ENCODE measurements around the gene STAB2. TPM values are rescaled to one million over a fixed set of nuclear protein-coding genes. Genes with fewer than 3 reads are reported as not detected.

STAB2 gene
- polyA plus RNA-seq, 1 of the 3 experiments (the other 2 are of a cell fraction), result not detected

DNA sequence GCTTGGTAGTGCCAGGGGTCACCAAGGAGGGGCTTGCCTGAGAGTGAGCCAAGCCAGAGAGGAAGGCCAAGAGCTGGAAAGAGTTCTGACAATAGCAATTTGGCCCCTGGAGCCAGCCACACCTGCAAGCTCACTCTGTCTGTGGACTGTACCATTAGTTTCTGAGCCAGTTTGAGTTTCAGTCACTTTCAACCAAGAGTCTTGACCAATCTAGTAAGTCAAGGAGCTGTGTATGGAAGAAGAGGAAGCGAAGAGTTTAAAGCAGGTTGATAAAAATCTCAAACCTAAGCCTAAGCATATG, 215.5 kb downstream of the STAB2 start:
- Histone ChIP-seq H3K9me3 (no peaks in the 10 kb centered on the region), H3K79me2 (ENCODE audit: insufficient read depth) (peaks cover 8% of the 10 kb centered on the region; the same call in 1 of the 2 replicates), H3K9ac (no peak overlapping the region; the same call in 1 of the 2 replicates), H3K4me3 (ENCODE audit: low read depth in 2 of 2, low read length in 1 of 2) (no peak overlapping the region), H3K27me3 (ENCODE audit: insufficient read depth) (no peaks in the 10 kb centered on the region), H3K4me1 (ENCODE audit: control insufficient read depth in 1 of 2, insufficient read depth in 2 of 2, low read depth in 1 of 2, low read length in 1 of 2) (peaks cover 18 to 54% of the 10 kb centered on the region in 2 experiments), H4K20me1 (ENCODE audit: insufficient read depth) (no peaks in the 10 kb centered on the region), H3K9me2 (no peaks in the 10 kb centered on the region), H2AFZ (ENCODE audit: low read depth) (no peak overlapping the region), H3K36me3 (replicated peaks in 1 of 2; ENCODE audit: control insufficient read depth in 1 of 2, insufficient read depth in 2 of 2, low read length in 1 of 2) (peaks cover 9 to 13% of the 10 kb centered on the region in 2 experiments), H3K27ac (ENCODE audit: low read depth in 2 of 2, low read length in 1 of 2) (peak overlapping the region in 1 of 2 experiments; percentile 94; a peak in 3 of 4 replicates), H3K4me2 (peak overlapping the region; percentile 46; the same call in 1 of the 2 replicates), H3F3A (replicated peaks; ENCODE audit: insufficient read depth) (peaks cover 25% of the 10 kb centered on the region)
- WGBS (ENCODE audit: low lambda C conversion rate), result 93% methylated on average over 1 of the region's 1 CpG
- TF ChIP-seq, protein P1, sequence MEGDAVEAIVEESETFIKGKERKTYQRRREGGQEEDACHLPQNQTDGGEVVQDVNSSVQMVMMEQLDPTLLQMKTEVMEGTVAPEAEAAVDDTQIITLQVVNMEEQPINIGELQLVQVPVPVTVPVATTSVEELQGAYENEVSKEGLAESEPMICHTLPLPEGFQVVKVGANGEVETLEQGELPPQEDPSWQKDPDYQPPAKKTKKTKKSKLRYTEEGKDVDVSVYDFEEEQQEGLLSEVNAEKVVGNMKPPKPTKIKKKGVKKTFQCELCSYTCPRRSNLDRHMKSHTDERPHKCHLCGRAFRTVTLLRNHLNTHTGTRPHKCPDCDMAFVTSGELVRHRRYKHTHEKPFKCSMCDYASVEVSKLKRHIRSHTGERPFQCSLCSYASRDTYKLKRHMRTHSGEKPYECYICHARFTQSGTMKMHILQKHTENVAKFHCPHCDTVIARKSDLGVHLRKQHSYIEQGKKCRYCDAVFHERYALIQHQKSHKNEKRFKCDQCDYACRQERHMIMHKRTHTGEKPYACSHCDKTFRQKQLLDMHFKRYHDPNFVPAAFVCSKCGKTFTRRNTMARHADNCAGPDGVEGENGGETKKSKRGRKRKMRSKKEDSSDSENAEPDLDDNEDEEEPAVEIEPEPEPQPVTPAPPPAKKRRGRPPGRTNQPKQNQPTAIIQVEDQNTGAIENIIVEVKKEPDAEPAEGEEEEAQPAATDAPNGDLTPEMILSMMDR (IDR thresholded peaks at IDR 0.05), result no peak
- TF ChIP-seq GABPA (IDR thresholded peaks at IDR 0.05; ENCODE audit: low read depth) (peak; percentile 39; the same call in 1 of the 2 replicates), ELF1 (IDR thresholded peaks at IDR 0.05) (peak; percentile 37; the same call in 1 of the 2 replicates), FOXJ3 (CRISPR knock-in tag; IDR thresholded peaks at IDR 0.05) (no peak), FOXM1 (IDR thresholded peaks at IDR 0.05; ENCODE audit: low read depth) (no peak; the same call in 1 of the 2 replicates), NFIC (IDR thresholded peaks at IDR 0.05; ENCODE audit: borderline replicate concordance) (0 out of 2 replicates have a peak, but pooled peaks have one; percentile 4)
- CTCF ChIA-PET, result interaction anchor here (1.2 kb wide), 1 partner anchor 25 kb away, joined by 5 read pairs; no protein-coding TSS in a partner anchor
- POLR2A ChIA-PET, result no interaction called here
- no peak for DNase-seq

DNA sequence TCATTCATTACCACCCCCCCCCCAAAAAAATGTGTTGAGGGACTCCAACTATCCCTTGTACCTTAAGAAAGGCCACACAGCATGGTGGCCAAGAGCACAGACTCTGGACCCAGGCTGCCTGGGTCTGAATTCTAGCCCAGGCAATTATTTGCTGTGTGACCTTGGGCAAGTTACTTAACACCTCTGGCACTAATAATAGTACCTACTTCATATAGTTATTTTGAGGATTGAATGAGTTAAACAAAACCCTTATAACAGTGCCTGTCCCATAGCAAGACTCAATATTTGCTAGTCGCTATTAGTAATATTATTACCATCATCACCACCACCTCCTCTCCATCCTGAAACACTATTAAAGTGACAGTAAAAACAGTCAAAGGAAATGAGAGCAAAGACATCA, 216.8 kb downstream of the STAB2 start:
- TF ChIP-seq MXI1 (IDR thresholded peaks at IDR 0.05; ENCODE audit: low read depth, low read length), result no peak
- TF ChIP-seq, protein P1 (IDR thresholded peaks at IDR 0.05), result no peak
- no peak for TF ChIP-seq ELF1 (IDR thresholded peaks at IDR 0.05)
- TF ChIP-seq MEF2A (IDR thresholded peaks at IDR 0.05; ENCODE audit: borderline replicate concordance, low read depth), result no peak
- TF ChIP-seq RFX5 (IDR thresholded peaks at IDR 0.05; ENCODE audit: low read length), result no peak
- TF ChIP-seq SIN3A (IDR thresholded peaks at IDR 0.05; ENCODE audit: borderline replicate concordance, low read depth, low read length), result no peak
- no peak for TF ChIP-seq EP300 (IDR thresholded peaks at IDR 0.05; ENCODE audit: borderline replicate concordance in 1 of 2, low read depth in 1 of 2, low read length in 1 of 2)
- TF ChIP-seq, protein P2, sequence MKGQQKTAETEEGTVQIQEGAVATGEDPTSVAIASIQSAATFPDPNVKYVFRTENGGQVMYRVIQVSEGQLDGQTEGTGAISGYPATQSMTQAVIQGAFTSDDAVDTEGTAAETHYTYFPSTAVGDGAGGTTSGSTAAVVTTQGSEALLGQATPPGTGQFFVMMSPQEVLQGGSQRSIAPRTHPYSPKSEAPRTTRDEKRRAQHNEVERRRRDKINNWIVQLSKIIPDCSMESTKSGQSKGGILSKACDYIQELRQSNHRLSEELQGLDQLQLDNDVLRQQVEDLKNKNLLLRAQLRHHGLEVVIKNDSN (IDR thresholded peaks at IDR 0.05; ENCODE audit: borderline replicate concordance, low read depth), result no peak
- TF ChIP-seq NRF1 (IDR thresholded peaks at IDR 0.05; ENCODE audit: low read depth, low read length), result no peak
- no peak for TF ChIP-seq GABPA (IDR thresholded peaks at IDR 0.05; ENCODE audit: low read depth)
- no peak for TF ChIP-seq RAD21 (IDR thresholded peaks at IDR 0.05; ENCODE audit: low read length)
- ChIA-PET POLR2A (no interaction called here), CTCF (no interaction called here)
- Histone ChIP-seq H3K27me3 (ENCODE audit: insufficient read depth) (no peaks in the 10 kb centered on the region), H3K4me3 (ENCODE audit: low read depth in 2 of 2, low read length in 1 of 2) (no peak overlapping the region), H3K4me2 (no peak overlapping the region), H3K79me2 (ENCODE audit: insufficient read depth) (peaks cover 17% of the 10 kb centered on the region; the same call in 1 of the 2 replicates), H3K9me2 (no peaks in the 10 kb centered on the region), H3K9me3 (no peaks in the 10 kb centered on the region), H2AFZ (ENCODE audit: low read depth) (no peak overlapping the region), H3K36me3 (replicated peaks in 1 of 2; ENCODE audit: control insufficient read depth in 1 of 2, insufficient read depth in 2 of 2, low read length in 1 of 2) (peaks cover 0 to 2% of the 10 kb centered on the region in 2 experiments), H3F3A (replicated peaks; ENCODE audit: insufficient read depth) (peaks cover 25% of the 10 kb centered on the region), H3K4me1 (ENCODE audit: control insufficient read depth in 1 of 2, insufficient read depth in 2 of 2, low read depth in 1 of 2, low read length in 1 of 2) (peaks cover 18 to 48% of the 10 kb centered on the region in 2 experiments), H3K9ac (no peak overlapping the region), H3K27ac (ENCODE audit: low read depth in 2 of 2, low read length in 1 of 2) (peak overlapping the region in 1 of 2 experiments; percentile 94; a peak in 2 of 4 replicates), H4K20me1 (ENCODE audit: insufficient read depth) (no peaks in the 10 kb centered on the region)
- no peak for DNase-seq
- WGBS (ENCODE audit: low lambda C conversion rate), result 94% methylated on average over 1 of the region's 1 CpG

All from SK-N-SH (cell line).